SK-N-SH (cell line): Measurements from ENCODE around the gene CHRNB1.

ENCODE experiments used
- CTCF ChIP-seq: fragments of 200-600 bp; sonication (generic); IDR thresholded peaks from 2 replicates; pipeline ENCODE4 v1.6.1; 2017; ENCODE audit warnings: antibody characterized with exemption, mild to moderate bottlenecking, moderate library complexity
- ELF1 ChIP-seq: IDR thresholded peaks from 2 replicates; pipeline ENCODE4 v1.4.0; 2012
- FOXJ3 ChIP-seq: sonication (generic); formaldehyde crosslinking; IDR thresholded peaks from 2 replicates; pipeline ENCODE4 v1.5.1; 2020; ENCODE audit warnings: mild to moderate bottlenecking, missing genetic modification reagents
- GABPA ChIP-seq: IDR thresholded peaks from 2 replicates; pipeline ENCODE4 v1.4.0; 2012; ENCODE audit warnings: low read depth, mild to moderate bottlenecking
- MXI1 ChIP-seq: IDR thresholded peaks from 2 replicates; pipeline ENCODE4 v1.6.1; 2012; ENCODE audit warnings: mild to moderate bottlenecking, low read depth, low read length, improper control_type of control experiment
- SMC3 ChIP-seq: IDR thresholded peaks from 2 replicates; pipeline ENCODE4 v1.6.1; 2012; ENCODE audit warnings: low read depth, low read length, improper control_type of control experiment
- ZBTB33 ChIP-seq: IDR thresholded peaks from 2 replicates; pipeline ENCODE4 v1.4.0; 2012; ENCODE audit warnings: low read depth, borderline replicate concordance
- TF ChIP-seq, protein P1 (sequence below): IDR thresholded peaks from 2 replicates; pipeline ENCODE4 v1.4.0; 2012; ENCODE audit warnings: low read depth, borderline replicate concordance

GRCh38 chr17:7409716-7410115 lies 35.1 kb upstream of the CHRNB1 start:
- TF ChIP-seq CTCF (no peak), ZBTB33 (no peak), SMC3 (no peak), GABPA (no peak), FOXJ3 (CRISPR knock-in tag) (no peak), MXI1 (no peak), ELF1 (no peak)
- TF ChIP-seq, protein P1, sequence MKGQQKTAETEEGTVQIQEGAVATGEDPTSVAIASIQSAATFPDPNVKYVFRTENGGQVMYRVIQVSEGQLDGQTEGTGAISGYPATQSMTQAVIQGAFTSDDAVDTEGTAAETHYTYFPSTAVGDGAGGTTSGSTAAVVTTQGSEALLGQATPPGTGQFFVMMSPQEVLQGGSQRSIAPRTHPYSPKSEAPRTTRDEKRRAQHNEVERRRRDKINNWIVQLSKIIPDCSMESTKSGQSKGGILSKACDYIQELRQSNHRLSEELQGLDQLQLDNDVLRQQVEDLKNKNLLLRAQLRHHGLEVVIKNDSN: no peak
